H1 (cell line): ENCODE measurements around the gene ARMH3. TPM values are rescaled to one million over a fixed set of nuclear protein-coding genes. Genes with fewer than 3 reads are reported as not detected.
A peak's percentile ranks its signal among the peaks of the same experiment; 100 is the strongest.

Experiments used
- CTCF ChIA-PET: fragments of 300-600 bp; sonication (Branson Sonifier 250); formaldehyde crosslinking; loops from one replicate; lab custom pipeline; 2021; ENCODE audit not compliant: partially characterized antibody; lab: Charles Lee
- POLR2A ChIA-PET: fragments of 300-600 bp; sonication (Branson Sonifier 250); formaldehyde crosslinking; loops from one replicate; lab custom pipeline; 2021; ENCODE audit warnings: inconsistent platforms; ENCODE audit not compliant: partially characterized antibody; lab: Charles Lee
- DNase-seq, 2 experiments: peaks; one replicate each; pipeline versions ENCODE4 v3.0.0 to v3.0.0-alpha.2; 2010 to 2022; ENCODE audit warnings: low spot score in 2 of 2, low read depth in 1 of 2, mixed read lengths in 1 of 2
- FAIRE-seq: peaks from 2 replicates; lab custom pipeline; 2011; peaks lifted over from hg19 to GRCh38; lab: Jason Lieb, UNC
- H2AFZ ChIP-seq: 2 replicates; pipeline ENCODE4 v1.8.1; 2012; ENCODE audit warnings: low read length, inconsistent platforms
- H2AK5ac ChIP-seq: 2 replicates; pipeline ENCODE4 v1.6.1; 2013; ENCODE audit warnings: low read depth, low read length
- H2BK120ac ChIP-seq: replicated peaks from 2 replicates; pipeline ENCODE3; 2013; ENCODE audit warnings: low read depth, low read length, inconsistent platforms
- H2BK12ac ChIP-seq: 2 replicates; pipeline ENCODE4 v1.6.1; 2013; ENCODE audit warnings: low read depth, low read length
- H2BK15ac ChIP-seq: 2 replicates; pipeline ENCODE4 v1.6.1; 2013; ENCODE audit warnings: low read length
- H2BK20ac ChIP-seq: 2 replicates; pipeline ENCODE4 v1.6.1; 2013; ENCODE audit warnings: low read length
- H2BK5ac ChIP-seq: 2 replicates; pipeline ENCODE4 v1.6.1; 2013; ENCODE audit warnings: low read depth, low read length
- H3K14ac ChIP-seq: 2 replicates; pipeline ENCODE4 v1.6.1; 2013; ENCODE audit warnings: inconsistent platforms; ENCODE audit not compliant: insufficient read length
- H3K18ac ChIP-seq: 2 replicates; pipeline ENCODE4 v1.6.1; 2013; ENCODE audit warnings: low read length; ENCODE audit errors: extremely low read depth
- H3K23ac ChIP-seq: 2 replicates; pipeline ENCODE4 v1.6.1; 2013; ENCODE audit warnings: inconsistent platforms; ENCODE audit not compliant: insufficient read length
- H3K23me2 ChIP-seq: 2 replicates; pipeline ENCODE4 v1.6.1; 2013; ENCODE audit warnings: low read depth, low read length
- H3K27ac ChIP-seq: 2 replicates; pipeline ENCODE4 v1.6.1; 2011; ENCODE audit warnings: low read depth, low read length, inconsistent platforms
- H3K27me3 ChIP-seq, 4 experiments: replicated peaks in 1 of 4; 1 replicate in 1 of 4; 2 replicates in 3 of 4; pipeline versions ENCODE4 v1.6.1 to v1.8.1; 2011 to 2013; ENCODE audit warnings: low read length in 3 of 4, mild to moderate bottlenecking in 3 of 4, inconsistent platforms in 2 of 4, mixed read lengths in 2 of 4, moderate library complexity in 1 of 4; ENCODE audit not compliant: control insufficient read depth in 3 of 4, insufficient read depth in 3 of 4; ENCODE audit errors: extremely low read depth in 1 of 4
- H3K36me3 ChIP-seq, 4 experiments: 2 replicates each; pipeline versions ENCODE4 v1.6.1 to v1.8.1; 2011 to 2013; ENCODE audit warnings: mild to moderate bottlenecking in 4 of 4, low read length in 3 of 4, moderate library complexity in 2 of 4, control low read depth in 1 of 4, inconsistent platforms in 1 of 4; ENCODE audit not compliant: insufficient read depth in 4 of 4, control insufficient read depth in 2 of 4
- H3K4ac ChIP-seq: replicated peaks from 2 replicates; pipeline ENCODE3; 2013; ENCODE audit warnings: low read length, low read depth, mixed read lengths, inconsistent platforms; ENCODE audit not compliant: insufficient read length
- H3K4me1 ChIP-seq, 4 experiments: replicated peaks in 1 of 4; 1 replicate in 1 of 4; 2 replicates in 3 of 4; pipeline versions ENCODE4 v1.6.1 to v1.8.1; 2011 to 2013; ENCODE audit warnings: low read length in 3 of 4, inconsistent platforms in 2 of 4, mixed read lengths in 1 of 4; ENCODE audit not compliant: insufficient read depth in 4 of 4, control insufficient read depth in 3 of 4
- H3K4me2 ChIP-seq, 2 experiments: 2 replicates each; pipeline versions ENCODE4 v1.6.1 to v1.8.1; 2011 to 2013; ENCODE audit warnings: low read depth in 2 of 2, low read length in 2 of 2, control low read depth in 1 of 2, inconsistent platforms in 1 of 2, mild to moderate bottlenecking in 1 of 2; ENCODE audit not compliant: insufficient read depth in 1 of 2
- H3K4me3 ChIP-seq, 4 experiments: fragments of 200-600, 300-600 bp in 1 of 4; sonication (generic), shearing (Covaris generic), sonication (Bioruptor Twin) in 1 of 4; 2 replicates each; pipeline versions ENCODE4 v1.5.1 to v1.8.1; 2011 to 2016; ENCODE audit warnings: low read length in 4 of 4, low read depth in 3 of 4, control low read depth in 2 of 4, inconsistent platforms in 2 of 4, mild to moderate bottlenecking in 2 of 4, mixed read lengths in 1 of 4, moderate library complexity in 1 of 4; ENCODE audit not compliant: insufficient read depth in 2 of 4; ENCODE audit errors: extremely low read depth in 1 of 4
- H3K56ac ChIP-seq: replicated peaks from 2 replicates; pipeline ENCODE3; 2013; ENCODE audit warnings: low read depth, mild to moderate bottlenecking, mixed read lengths, low read length, inconsistent platforms; ENCODE audit not compliant: insufficient read length
- H3K79me1 ChIP-seq: 2 replicates; pipeline ENCODE4 v1.6.1; 2013; ENCODE audit warnings: low read depth, low read length, control low read depth
- H3K79me2 ChIP-seq, 2 experiments: 2 replicates each; pipeline versions ENCODE4 v1.6.1 to v1.8.1; 2012 to 2013; ENCODE audit warnings: low read length in 2 of 2, mild to moderate bottlenecking in 2 of 2, inconsistent platforms in 1 of 2; ENCODE audit not compliant: insufficient read depth in 2 of 2, control insufficient read depth in 1 of 2
- H3K9ac ChIP-seq, 4 experiments: replicated peaks in 1 of 4; 1 replicate in 1 of 4; 2 replicates in 3 of 4; pipeline versions ENCODE4 v1.6.1 to v1.8.1; 2011 to 2013; ENCODE audit warnings: low read depth in 3 of 4, low read length in 3 of 4, control low read depth in 2 of 4, mild to moderate bottlenecking in 2 of 4, moderate library complexity in 2 of 4, inconsistent platforms in 1 of 4; ENCODE audit errors: extremely low read depth in 1 of 4
- H3K9me3 ChIP-seq, 2 experiments: 2 replicates each; pipeline versions ENCODE4 v1.6.1 to v1.8.1; 2012 to 2013; ENCODE audit warnings: mild to moderate bottlenecking in 2 of 2, moderate library complexity in 2 of 2, control low read depth in 1 of 2, inconsistent platforms in 1 of 2, low read depth in 1 of 2, low read length in 1 of 2, mixed read lengths in 1 of 2; ENCODE audit not compliant: insufficient read depth in 2 of 2
- H4K20me1 ChIP-seq, 2 experiments: replicated peaks in 1 of 2; 2 replicates each; pipeline versions ENCODE3 to v1.8.1; 2011 to 2013; ENCODE audit warnings: inconsistent platforms in 2 of 2, low read length in 2 of 2, mild to moderate bottlenecking in 1 of 2; ENCODE audit not compliant: insufficient read depth in 2 of 2, control insufficient read depth in 1 of 2
- H4K5ac ChIP-seq: 2 replicates; pipeline ENCODE4 v1.6.1; 2013; ENCODE audit warnings: low read length, low read depth, mixed read lengths, inconsistent platforms; ENCODE audit not compliant: insufficient read length
- H4K8ac ChIP-seq: 2 replicates; pipeline ENCODE4 v1.8.0; 2013; ENCODE audit warnings: mild to moderate bottlenecking, moderate library complexity, low read length, inconsistent platforms; ENCODE audit not compliant: insufficient read depth; ENCODE audit errors: extremely low read depth
- H4K91ac ChIP-seq: replicated peaks from 2 replicates; pipeline ENCODE3; 2013; ENCODE audit warnings: low read length, mixed read lengths, inconsistent platforms; ENCODE audit not compliant: insufficient read length
- CTBP2 ChIP-seq: IDR thresholded peaks from 2 replicates; pipeline ENCODE4 v1.7.0; 2011; ENCODE audit warnings: borderline replicate concordance, mild to moderate bottlenecking, moderate library complexity, mixed read lengths, low read length; ENCODE audit not compliant: insufficient read depth, insufficient read length
- KDM4A ChIP-seq: IDR thresholded peaks from one replicate; pipeline ENCODE4 v1.7.1; 2012; ENCODE audit warnings: low read depth, mild to moderate bottlenecking, moderate library complexity, low read length, inconsistent platforms; ENCODE audit not compliant: severe bottlenecking
- NRF1 ChIP-seq: IDR thresholded peaks from 2 replicates; pipeline ENCODE4 v1.6.1; 2011; ENCODE audit warnings: mild to moderate bottlenecking, low read depth, low read length, improper control_type of control experiment
- RXRA ChIP-seq: IDR thresholded peaks from 2 replicates; pipeline ENCODE4 v1.6.1; 2011; ENCODE audit warnings: low read depth, mild to moderate bottlenecking, low read length, moderate library complexity; ENCODE audit not compliant: insufficient read depth
- SIRT6 ChIP-seq: IDR thresholded peaks from one replicate; pipeline ENCODE4 v1.7.1; 2012; ENCODE audit warnings: low read length, inconsistent platforms
- polyA plus RNA-seq, 7 experiments: library from polyadenylated mRNA; depleted of rRNA in 3 of 7; stranded (reverse) in 5 of 7; unstranded in 2 of 7; fragments of >200 nt in 5 of 7; fragments of 200-250 nt in 2 of 7; gene quantifications; 1 replicate in 5 of 7; 2 replicates in 1 of 7; 4 replicates in 1 of 7; pipeline versions ENCODE4 v1.2.1 to v1.2.3, GENCODE V29; 2011 to 2013; ENCODE audit warnings: missing spikeins in 2 of 7, mixed read lengths in 2 of 7
- total RNA-seq: library from RNA; stranded (reverse); fragmentation: NEBNext Ultra II Directional; extraction: Animal tissue kit (Norgen Biotek cat#: 25700); gene quantifications from 2 replicates; pipeline ENCODE4 v1.2.1, GENCODE V29; 2021

Gene ARMH3
- total and polyA plus RNA-seq, 2 of the 8 experiments (the other 6 are each of a cell fraction or from before 2014, with no cell fraction given): 11.6 to 18.3 TPM

DNA sequence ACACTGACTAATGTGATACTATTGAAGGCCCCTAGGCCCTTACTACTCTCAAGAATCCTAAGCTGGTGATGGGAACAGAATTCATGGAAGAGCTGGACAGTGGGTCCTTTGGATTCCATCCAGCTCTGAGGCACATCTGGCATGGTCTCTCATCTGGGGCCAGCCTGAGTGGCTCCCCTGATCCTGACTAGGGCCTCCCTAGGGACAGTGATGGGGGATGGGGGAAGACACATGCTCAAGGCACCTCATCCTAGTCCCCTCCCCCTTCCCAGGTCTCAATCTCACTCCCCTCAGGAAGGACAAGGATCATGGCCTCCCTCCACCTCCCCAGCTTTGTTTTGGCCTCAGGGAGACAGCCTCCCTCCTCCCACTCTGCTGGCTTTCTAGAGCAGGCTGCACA lies 214.1 kb downstream of the ARMH3 start:
- Histone ChIP-seq H3K56ac (no peak overlapping the region), H2BK12ac (no peak overlapping the region), H2BK5ac (no peak overlapping the region), H3K4me3 (no peak overlapping the region), H3K79me1 (no peaks in the 10 kb centered on the region; the same call in 1 of the 2 replicates), H4K91ac (no peak overlapping the region), H3K27me3 (peaks cover 3 to 18% (median 18%) of the 10 kb centered on the region in 4 experiments), H3K23me2 (peaks cover 16% of the 10 kb centered on the region), H3K23ac (no peak overlapping the region), H4K5ac (no peak overlapping the region), H4K8ac (no peak overlapping the region), H3K4ac (no peak overlapping the region), H3K9me3 (no peaks in the 10 kb centered on the region), H3K4me1 (peaks cover 3 to 21% (median 12%) of the 10 kb centered on the region in 4 experiments), H2BK15ac (no peak overlapping the region), H2BK120ac (no peak overlapping the region), H3K27ac (no peak overlapping the region), H3K18ac (no peak overlapping the region), H3K36me3 (no peaks in the 10 kb centered on the region), H2AFZ (no peak overlapping the region), H3K9ac (no peak overlapping the region), H3K79me2 (no peaks in the 10 kb centered on the region), H2BK20ac (no peak overlapping the region), H2AK5ac (no peak overlapping the region), H4K20me1 (peaks cover 14 to 19% of the 10 kb centered on the region in 2 experiments), H3K4me2 (peak overlapping the region in 1 of 2 experiments; percentile 95; a peak in 2 of 4 replicates), H3K14ac (no peak overlapping the region)
- CTCF ChIA-PET: interaction anchor here (0.8 to 7.1 kb wide), 47 partner anchors 8 to 632 kb away, joined by 3 to 154 read pairs (median 6); partner anchors contain the start of genes HPS6 and OGA
- TF ChIP-seq KDM4A (no peak), SIRT6 (no peak), CTBP2 (no peak), RXRA (no peak), NRF1 (no peak)
- DNase-seq (no peak), FAIRE-seq (no peak)
- POLR2A ChIA-PET: interaction anchor here (0.9 to 3.1 kb wide), 4 partner anchors 11 to 205 kb away, joined by 3 to 12 read pairs (median 8); partner anchors contain the start of gene OGA
